GM18502 (cell line): Measurements from ENCODE around the gene ACTR1B.
A peak's percentile ranks its signal among the peaks of the same experiment; 100 is the strongest.
"Not testable (repeated sequence)": the region's sequence is repeated elsewhere in the genome, so short reads cannot be mapped to it uniquely, and the experiment has no call there.

Source experiments
- ATAC-seq: cut with Tn5 transposase; IDR thresholded peaks from one replicate; pipeline ENCODE4 v1.9.1; 2021; ENCODE audit warnings: mild to moderate bottlenecking; ENCODE audit not compliant: unreplicated experiment, poor library complexity

Gene ACTR1B

GRCh38 chr2:97691166-97691565 is 27.3 kb upstream of the ACTR1B start:
- ATAC-seq = no peak

- ATAC-seq = no peak
Measured at GRCh38 chr2:97688062-97688827, 24.4 kb upstream of the ACTR1B start.

DNA sequence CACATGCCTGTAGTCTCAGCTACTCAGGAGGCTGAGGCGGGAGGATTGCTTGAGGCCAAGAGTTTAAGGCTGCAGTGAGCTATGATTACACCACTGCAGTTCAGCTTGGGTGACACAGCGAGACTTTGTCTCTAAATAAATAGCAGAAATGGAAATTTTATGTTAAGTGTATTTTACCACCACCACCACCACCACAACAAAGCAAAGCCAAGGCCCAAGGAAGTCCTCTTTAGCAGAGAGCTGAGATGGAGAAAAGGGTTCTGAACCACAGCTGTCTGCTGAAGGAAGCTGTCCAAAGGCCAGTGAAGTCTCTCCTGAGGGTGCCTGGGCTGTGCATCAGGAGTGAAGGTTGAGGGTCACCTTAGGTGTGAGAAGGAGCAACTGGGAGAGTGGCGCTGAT is 23.4 kb upstream of the ACTR1B start:
- ATAC-seq = not testable (repeated sequence)

GRCh38 chr2:97678298-97678697 is 14.5 kb upstream of the ACTR1B start:
- no peak for ATAC-seq

GRCh38 chr2:97677480-97677879 is 13.6 kb upstream of the ACTR1B start:
- no peak for ATAC-seq

- ATAC-seq = no peak
Measured at GRCh38 chr2:97676620-97677019, 12.8 kb upstream of the ACTR1B start.

- ATAC-seq = no peak
Measured at GRCh38 chr2:97675430-97676113, 11.7 kb upstream of the ACTR1B start.

DNA sequence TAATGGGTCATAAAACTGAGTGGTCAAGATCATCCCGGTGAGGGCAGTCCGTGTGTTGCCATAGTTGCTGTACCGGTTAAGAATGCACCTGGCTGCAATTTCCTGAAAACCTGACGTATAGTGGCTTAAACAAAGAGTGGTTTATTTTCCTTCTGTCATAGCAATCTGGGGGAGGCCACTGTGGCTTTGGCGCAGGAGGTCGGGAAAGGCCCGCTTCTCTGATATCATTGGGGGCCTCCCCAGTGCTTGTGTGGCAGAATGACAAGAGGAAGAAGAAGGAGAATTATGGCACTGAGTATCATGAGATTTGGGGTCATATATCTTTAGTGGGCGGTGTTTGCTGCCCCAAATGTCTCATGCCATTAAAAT is 10.1 kb upstream of the ACTR1B start:
- no peak for ATAC-seq

GRCh38 chr2:97673182-97673914 is 9.5 kb upstream of the ACTR1B start:
- no peak for ATAC-seq

GRCh38 chr2:97672606-97673140 is 8.8 kb upstream of the ACTR1B start:
- ATAC-seq = not testable (repeated sequence)

DNA sequence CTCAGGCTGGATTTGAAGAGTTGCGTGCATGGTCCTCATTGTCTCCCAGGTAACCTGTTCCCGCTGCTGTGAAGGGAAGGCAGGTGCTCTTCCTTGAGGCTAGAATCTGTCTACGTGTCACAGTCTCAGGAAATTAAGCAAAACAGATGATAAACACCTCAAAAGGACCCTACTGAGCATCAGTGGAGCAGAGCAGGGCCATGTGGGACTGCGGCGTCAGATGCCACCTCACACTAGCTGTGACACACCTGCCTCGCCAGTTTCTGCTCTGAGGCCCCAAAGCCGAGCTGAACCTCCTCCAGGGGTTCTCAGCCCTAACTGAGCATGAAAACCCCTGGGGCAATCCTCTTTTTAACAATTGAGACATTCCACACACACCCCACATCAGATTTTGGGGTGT is 7.7 kb upstream of the ACTR1B start:
- no peak for ATAC-seq

DNA sequence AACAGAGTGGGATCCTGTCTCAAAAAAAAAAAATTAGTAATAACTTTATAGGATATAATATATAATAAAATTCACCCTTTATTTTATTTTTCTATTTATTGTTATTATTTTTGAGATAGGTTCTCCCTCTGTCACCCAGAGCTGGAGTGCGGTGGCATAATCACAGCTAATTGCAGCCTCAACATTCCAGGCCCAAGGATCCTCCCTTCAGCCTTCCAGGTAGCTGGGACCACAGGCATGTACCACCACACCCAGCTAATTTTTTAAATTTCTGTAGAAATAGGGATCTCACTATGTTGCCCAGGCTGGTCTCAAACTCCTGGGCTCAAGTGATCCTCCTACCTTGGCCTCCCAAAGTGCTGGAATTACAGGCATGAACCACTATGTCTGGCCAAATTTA is 6.6 kb upstream of the ACTR1B start:
- no peak for ATAC-seq

GRCh38 chr2:97669448-97669847 is 5.6 kb upstream of the ACTR1B start, which contains the start of gene C2orf92:
Gene C2orf92 (plus strand): TSS chr2:97669713. CDS start chr2:97669789, 76 bp downstream.
- ATAC-seq = no peak

DNA sequence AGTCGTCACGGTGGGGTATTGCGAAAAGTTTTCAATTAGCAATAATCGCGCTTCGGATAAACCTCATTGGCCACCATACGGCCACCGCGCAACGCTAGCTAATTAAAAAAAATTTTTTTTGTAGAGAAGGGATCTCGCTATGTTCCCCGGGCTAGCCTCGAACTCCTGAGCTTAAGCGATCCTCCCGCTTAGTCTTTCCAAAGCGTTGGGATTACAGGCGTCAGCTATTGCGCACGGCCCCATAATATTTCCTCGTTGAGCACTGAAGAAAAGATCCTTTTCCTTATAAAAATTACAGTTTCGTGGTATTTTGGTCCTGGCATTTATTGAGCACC is 759 bp upstream of the ACTR1B start:
- no peak for ATAC-seq

- ATAC-seq = no peak
Measured at GRCh38 chr2:97663626-97663961, 250 bp downstream of the ACTR1B start.

- ATAC-seq = peak; percentile 49
Measured at GRCh38 chr2:97662895-97663625, 784 bp downstream of the ACTR1B start.

- peak; percentile 33 for ATAC-seq
Measured at GRCh38 chr2:97662386-97662894, 1.4 kb downstream of the ACTR1B start.

- no peak for ATAC-seq
Measured at GRCh38 chr2:97661927-97662326, 1.9 kb downstream of the ACTR1B start.

GRCh38 chr2:97660775-97661389 is 3.0 kb downstream of the ACTR1B start:
- ATAC-seq = no peak
